Calu3 (cell line): ENCODE results near the gene IL33. TPM values are rescaled to one million over a fixed set of nuclear protein-coding genes. Genes with fewer than 3 reads are reported as not detected.

Experiments used
- BruUV-seq: library from RNA; stranded (reverse); fragments of 400-500 nt; replicated peaks from 2 replicates; lab custom pipeline; 2021; lab: Mats Ljungman, UMichigan
- CTCF ChIA-PET: fragments of 300-600 bp; sonication (Branson Sonifier 250); formaldehyde crosslinking; loops from one replicate; lab custom pipeline; 2022; ENCODE audit warnings: antibody characterized with exemption; lab: Charles Lee
- DNase-seq: peaks from one replicate; pipeline ENCODE4 v3.0.0; 2022
- H3K27ac Mint-ChIP-seq: one replicate; pipeline ENCODE4 v1.8.0; 2022; ENCODE audit warnings: mixed read lengths; ENCODE audit not compliant: unreplicated experiment
- H3K27me3 Mint-ChIP-seq: one replicate; pipeline ENCODE4 v1.8.0; 2022; ENCODE audit warnings: mixed read lengths; ENCODE audit not compliant: unreplicated experiment
- H3K36me3 Mint-ChIP-seq: one replicate; pipeline ENCODE4 v1.8.0; 2022; ENCODE audit warnings: mild to moderate bottlenecking, moderate library complexity, mixed read lengths; ENCODE audit not compliant: insufficient read depth, unreplicated experiment
- H3K4me1 Mint-ChIP-seq: one replicate; pipeline ENCODE4 v1.8.0; 2022; ENCODE audit warnings: mild to moderate bottlenecking, low read depth, mixed read lengths; ENCODE audit not compliant: unreplicated experiment
- H3K4me3 Mint-ChIP-seq: one replicate; pipeline ENCODE4 v1.8.0; 2022; ENCODE audit warnings: mild to moderate bottlenecking, low read depth, moderate library complexity, mixed read lengths; ENCODE audit not compliant: unreplicated experiment
- H3K9me3 Mint-ChIP-seq: one replicate; pipeline ENCODE4 v1.8.0; 2022; ENCODE audit warnings: low read depth, mixed read lengths; ENCODE audit not compliant: unreplicated experiment
- CTCF ChIP-seq: fragments of 200-600 bp; IDR thresholded peaks from one replicate; pipeline ENCODE4 v1.8.0; 2022; ENCODE audit warnings: antibody characterized with exemption; ENCODE audit not compliant: unreplicated experiment
- intact Hi-C: fragments of 100-400 bp; cut with micrococcal nuclease; formaldehyde crosslinking; loops from one replicate; pipeline ENCODE4 v1.10.0; 2022; ENCODE audit not compliant: unreplicated experiment
- total RNA-seq: library from RNA; stranded (reverse); gene quantifications from 2 replicates; pipeline ENCODE4 v1.2.3, GENCODE V29; 2022

The IL33 gene
- total RNA-seq, 1 experiment from 2014 or later: 0.64 TPM

GRCh38 chr9:6268826-6269397 lies 53.3 kb downstream of the IL33 start:
- no TSS peak for BruUV-seq
- no peaks in the 10 kb centered on the region for H3K36me3 Mint-ChIP-seq
- no peak overlapping the region for H3K27ac Mint-ChIP-seq
- no peaks in the 10 kb centered on the region for H3K27me3 Mint-ChIP-seq
- TF ChIP-seq CTCF: no peak
- CTCF ChIA-PET: no interaction called here
- intact Hi-C loops: no loop called here
- H3K9me3 Mint-ChIP-seq: no peaks in the 10 kb centered on the region
- no peak overlapping the region for H3K4me3 Mint-ChIP-seq
- no peak for DNase-seq
- H3K4me1 Mint-ChIP-seq: no peaks in the 10 kb centered on the region

GRCh38 chr9:6270896-6271295 lies 55.3 kb downstream of the IL33 start:
- H3K36me3 Mint-ChIP-seq: no peaks in the 10 kb centered on the region
- no peak for TF ChIP-seq CTCF
- intact Hi-C loops: no loop called here
- no peak overlapping the region for H3K4me3 Mint-ChIP-seq
- DNase-seq: no peak
- no peaks in the 10 kb centered on the region for H3K4me1 Mint-ChIP-seq
- H3K27me3 Mint-ChIP-seq: no peaks in the 10 kb centered on the region
- no peaks in the 10 kb centered on the region for H3K9me3 Mint-ChIP-seq
- H3K27ac Mint-ChIP-seq: no peak overlapping the region
- BruUV-seq: no TSS peak
- CTCF ChIA-PET: no interaction called here

- no peaks in the 10 kb centered on the region for H3K9me3 Mint-ChIP-seq
- no peaks in the 10 kb centered on the region for H3K27me3 Mint-ChIP-seq
- CTCF ChIA-PET: no interaction called here
- BruUV-seq: no TSS peak
- no peak overlapping the region for H3K27ac Mint-ChIP-seq
- H3K36me3 Mint-ChIP-seq: no peaks in the 10 kb centered on the region
- no peak for TF ChIP-seq CTCF
- H3K4me1 Mint-ChIP-seq: no peaks in the 10 kb centered on the region
- no peak overlapping the region for H3K4me3 Mint-ChIP-seq
- intact Hi-C loops: no loop called here
- no peak for DNase-seq
Observed at GRCh38 chr9:6271508-6272228, 56.1 kb downstream of the IL33 start.

GRCh38 chr9:6272229-6272598 lies 56.6 kb downstream of the IL33 start:
- Mint-ChIP-seq H3K27me3 (no peaks in the 10 kb centered on the region), H3K4me1 (no peaks in the 10 kb centered on the region)

More at GRCh38 chr9:6272229-6272598, 56.6 kb downstream of the IL33 start:
- Mint-ChIP-seq H3K9me3 (no peaks in the 10 kb centered on the region), H3K27ac (no peak overlapping the region), H3K36me3 (no peaks in the 10 kb centered on the region), H3K4me3 (no peak overlapping the region)
- no peak for TF ChIP-seq CTCF
- no peak for DNase-seq
- intact Hi-C loops: no loop called here
- CTCF ChIA-PET: interaction anchor here (0.6 kb wide), 1 partner anchor 10 kb away, joined by 6 read pairs; no protein-coding TSS in a partner anchor
- BruUV-seq: no TSS peak
